ENCODE data around the gene ADCY1.

Gene ADCY1

DNA sequence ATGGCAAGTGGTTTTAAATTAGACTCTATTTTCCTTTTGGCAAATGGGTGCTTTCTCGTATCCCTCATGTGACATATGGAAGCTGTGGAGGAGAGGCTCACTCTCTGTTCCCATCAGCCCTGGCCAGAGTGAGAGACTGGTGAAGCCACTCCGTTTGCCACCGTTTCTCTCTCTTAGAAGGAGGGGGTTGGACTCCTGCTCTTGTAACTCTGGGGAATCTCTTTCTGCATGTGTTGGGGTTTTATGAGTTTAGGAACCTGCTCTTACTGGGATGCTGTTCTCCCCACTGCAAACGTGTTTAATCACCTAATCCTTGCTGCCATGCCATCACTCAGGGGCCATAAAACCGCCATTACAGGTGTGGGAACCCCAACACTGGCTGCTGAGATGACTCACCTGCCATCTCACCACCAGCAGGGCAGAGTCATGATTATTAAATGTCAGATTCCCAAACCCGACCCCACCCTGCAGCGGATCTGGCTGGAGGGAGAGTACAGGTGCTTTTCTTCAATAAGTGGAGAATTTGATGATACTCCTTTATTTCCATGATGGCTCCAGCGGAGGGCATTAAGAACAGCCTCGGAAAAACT, 103.2 kb downstream of the ADCY1 start:
- DNase-seq (ENCODE audit: low spot score) = no peak

DNA sequence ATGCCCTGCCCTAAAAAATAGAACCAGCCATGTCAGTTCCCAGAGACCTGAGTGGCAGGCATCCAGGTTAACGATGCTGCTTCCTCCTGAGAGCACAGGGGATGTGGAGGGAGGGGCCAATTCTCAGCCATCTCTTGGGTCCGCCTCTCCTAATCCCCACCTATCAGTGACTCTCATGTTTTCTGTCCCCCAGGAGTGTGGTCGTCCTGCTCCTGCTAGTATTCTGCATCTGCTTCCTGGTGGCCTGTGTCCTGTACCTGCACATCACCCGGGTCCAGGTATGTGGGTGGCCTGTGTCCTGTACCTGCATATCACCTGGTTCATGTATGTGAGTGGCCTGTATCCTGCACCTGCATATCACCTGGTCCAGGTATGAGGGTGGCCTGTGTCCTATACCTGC, 105.3 kb downstream of the ADCY1 start:
- no peak for DNase-seq (ENCODE audit: low spot score)

DNA sequence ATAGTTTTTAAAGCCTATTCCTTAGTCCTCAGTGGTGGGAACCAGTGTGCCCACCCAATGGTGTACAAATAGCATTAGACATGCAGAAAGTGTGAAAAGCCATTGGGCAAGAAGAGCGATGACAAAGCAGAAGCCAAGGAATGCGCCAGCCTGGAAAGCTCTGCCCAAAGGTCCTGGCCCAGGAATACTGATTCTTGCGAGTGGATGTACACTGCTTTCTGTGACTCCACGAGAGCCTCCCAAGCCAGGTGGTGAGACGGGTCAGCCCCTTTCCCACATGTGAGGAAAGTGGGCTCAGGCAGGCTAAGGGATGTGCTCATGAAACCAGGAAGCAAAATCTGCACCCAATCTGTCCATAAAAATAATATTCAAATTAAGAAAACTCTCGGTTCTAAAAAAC, 106.6 kb downstream of the ADCY1 start:
- no peak for DNase-seq (ENCODE audit: low spot score)

DNA sequence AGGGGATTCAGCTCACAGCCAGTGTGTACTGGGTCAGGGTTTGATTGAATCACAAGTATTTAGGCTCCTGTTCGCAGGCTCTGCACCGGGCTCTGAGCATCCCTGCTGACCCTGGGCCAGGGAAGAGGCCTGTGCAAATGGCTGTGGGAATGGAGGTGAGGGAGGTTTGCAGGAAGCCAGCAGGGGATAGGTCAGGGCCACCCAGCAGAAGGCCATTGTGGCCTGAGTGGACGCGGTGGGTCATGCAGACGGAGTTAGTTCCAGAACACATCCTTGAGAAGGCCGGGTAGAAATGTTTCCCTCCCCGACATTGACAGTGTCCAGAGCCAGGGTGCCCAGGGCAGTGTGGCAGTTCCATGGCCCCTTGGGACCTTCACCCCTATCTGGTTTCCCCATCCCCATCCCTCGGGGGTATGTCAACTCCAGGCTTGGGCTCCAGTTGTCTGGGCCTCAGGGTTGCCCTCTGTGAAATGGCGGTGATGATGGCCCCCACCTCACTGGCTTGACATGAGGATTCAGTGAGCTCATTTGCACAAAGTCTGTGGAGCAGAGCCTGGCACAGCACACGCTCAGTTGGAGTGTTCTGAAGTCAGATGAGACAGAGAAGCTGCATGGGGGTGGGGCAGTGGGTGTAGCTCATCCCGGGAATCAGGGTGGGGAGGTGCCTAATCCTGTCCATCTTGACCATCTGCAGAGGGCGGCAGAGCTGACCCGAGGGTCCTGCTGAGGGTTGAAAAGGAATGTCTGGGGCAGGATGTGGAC, 107.6 kb downstream of the ADCY1 start:
- no peak for DNase-seq (ENCODE audit: low spot score)

- peak; percentile 9 for DNase-seq (ENCODE audit: low spot score)
Measured at GRCh38 chr7:45682358-45682735, 108.2 kb downstream of the ADCY1 start.

- DNase-seq (ENCODE audit: low spot score) = peak; percentile 60
Measured at GRCh38 chr7:45682836-45683555, 108.8 kb downstream of the ADCY1 start.

GRCh38 chr7:45683556-45684148, 109.5 kb downstream of the ADCY1 start:
- DNase-seq (ENCODE audit: low spot score) = peak; percentile 3

DNA sequence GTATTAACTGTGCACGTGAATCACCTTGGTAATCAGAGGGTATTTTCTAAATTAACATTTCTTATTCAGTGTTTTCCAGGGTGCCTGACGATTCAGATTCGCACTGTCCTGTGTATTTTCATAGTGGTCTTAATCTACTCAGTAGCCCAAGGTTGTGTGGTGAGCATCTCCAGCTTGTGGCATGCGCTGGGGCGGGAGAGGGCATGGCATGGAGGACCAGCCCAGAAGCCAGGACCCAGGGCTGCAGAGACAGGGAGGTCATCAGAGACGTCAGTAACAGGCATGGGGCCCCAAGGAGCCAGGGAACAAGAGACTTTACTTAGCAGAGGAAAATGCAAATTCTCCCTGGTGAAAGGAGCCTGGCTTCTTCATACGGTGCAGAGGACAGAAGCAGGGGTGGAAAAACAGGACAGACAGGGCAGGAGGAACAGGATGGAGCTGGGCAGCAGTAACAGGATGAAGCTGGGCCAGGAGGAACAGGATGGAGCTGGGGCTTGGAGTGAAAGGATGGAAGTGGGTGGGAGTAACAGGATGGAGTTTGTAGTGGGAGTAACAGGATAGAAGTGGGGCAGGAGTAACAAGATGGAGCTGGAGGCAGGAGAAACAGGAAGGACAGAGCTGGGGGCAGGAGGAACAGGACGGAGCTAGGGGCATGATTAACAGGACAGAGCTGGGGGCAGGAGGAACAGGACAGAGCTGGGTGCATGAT, 110.9 kb downstream of the ADCY1 start:
- peak; percentile 4 for DNase-seq (ENCODE audit: low spot score)

GRCh38 chr7:45685619-45686240, 111.6 kb downstream of the ADCY1 start:
- peak; percentile 6 for DNase-seq (ENCODE audit: low spot score)

- peak; percentile 9 for DNase-seq (ENCODE audit: low spot score)
Measured at GRCh38 chr7:45686441-45687184, 112.4 kb downstream of the ADCY1 start.

- DNase-seq (ENCODE audit: low spot score) = peak; percentile 3
Measured at GRCh38 chr7:45687185-45687560, 113.0 kb downstream of the ADCY1 start.

- no peak for DNase-seq (ENCODE audit: low spot score)
Measured at GRCh38 chr7:45687721-45688120, 113.6 kb downstream of the ADCY1 start.

- peak; percentile 7 for DNase-seq (ENCODE audit: low spot score)
Measured at GRCh38 chr7:45688382-45688781, 114.2 kb downstream of the ADCY1 start.

DNA sequence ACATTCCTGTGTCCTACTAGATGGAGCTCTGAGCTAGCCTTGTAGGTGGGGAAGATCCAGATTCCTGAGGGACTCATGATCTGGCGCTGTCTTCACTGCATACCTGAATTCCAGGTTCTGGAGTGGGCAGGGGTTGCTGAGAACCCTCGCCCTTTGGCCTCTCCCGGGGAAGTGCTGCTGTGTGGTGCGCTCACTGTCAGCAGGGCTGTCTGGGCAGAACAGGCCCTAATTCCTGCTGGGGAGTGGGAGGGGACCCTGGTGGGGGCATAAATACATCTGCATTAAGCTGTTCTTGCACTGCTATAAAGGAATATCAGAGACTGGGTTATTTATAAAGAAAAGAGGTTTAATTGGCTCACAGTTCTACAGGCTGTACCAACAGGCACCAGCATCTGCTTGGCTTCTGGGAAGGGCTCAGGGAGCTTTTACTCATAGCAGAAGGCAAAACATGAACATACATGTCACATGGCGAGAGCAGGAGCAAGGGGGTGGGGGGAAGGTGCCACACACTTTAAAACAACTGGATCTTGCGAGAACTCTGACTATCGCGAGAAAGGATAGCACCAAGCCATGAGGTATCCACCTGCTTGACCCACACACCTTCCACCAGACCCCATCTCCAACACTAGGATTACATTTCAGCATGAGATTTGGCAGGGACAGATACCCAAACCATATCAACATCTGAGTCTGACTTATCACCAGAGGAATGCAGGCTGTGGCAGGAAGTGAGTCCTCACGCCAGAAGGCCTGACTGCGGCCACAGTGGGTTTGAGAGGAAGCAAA, 115.0 kb downstream of the ADCY1 start:
- DNase-seq (ENCODE audit: low spot score) = peak; percentile 86

DNA sequence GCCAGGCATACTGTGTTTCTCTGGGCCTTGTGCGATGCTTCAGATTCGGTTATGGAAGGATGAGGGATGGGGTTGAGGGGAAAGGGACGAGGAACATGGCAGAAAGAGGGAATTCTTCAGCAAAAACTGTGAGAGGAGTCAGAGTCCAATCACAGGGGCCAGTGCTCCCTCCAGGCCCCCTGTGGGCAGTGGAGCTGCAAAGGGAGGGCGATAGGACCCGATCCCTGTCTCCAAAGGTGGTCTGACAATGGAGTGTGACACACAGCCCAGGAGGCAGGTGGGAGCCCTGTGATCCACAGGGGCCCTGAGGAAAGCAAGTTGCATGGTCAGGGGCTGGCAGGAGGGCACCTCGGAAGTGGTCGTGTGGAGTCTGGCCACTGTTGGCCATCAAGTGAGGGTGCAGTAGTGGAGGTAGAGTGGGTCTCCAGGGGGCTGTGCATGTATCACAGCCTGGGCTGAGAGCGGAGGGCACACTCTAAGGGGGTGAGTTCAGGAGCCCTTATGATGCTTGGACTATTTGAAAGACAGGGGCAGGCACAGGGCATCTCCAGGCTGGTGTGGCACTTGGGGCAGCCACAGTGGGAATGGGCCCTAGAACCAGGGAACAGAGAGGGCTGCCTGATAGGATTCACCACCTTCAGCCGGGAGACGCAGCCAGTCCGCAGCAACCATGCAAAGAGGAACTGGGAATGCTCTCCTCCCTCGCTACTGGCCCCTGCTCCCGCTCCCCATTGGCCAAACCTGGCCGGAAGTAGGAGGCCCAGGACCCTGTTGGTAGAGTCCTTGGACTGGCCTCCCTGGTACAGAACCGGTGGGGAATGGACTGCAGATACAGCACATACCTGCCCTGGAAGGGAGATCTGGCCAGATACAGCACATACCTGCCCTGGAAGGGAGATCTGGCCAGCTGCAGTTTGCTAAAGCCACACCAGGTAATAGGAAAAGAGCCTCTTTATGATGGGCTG, 115.9 kb downstream of the ADCY1 start:
- peak; percentile 7 for DNase-seq (ENCODE audit: low spot score)

DNA sequence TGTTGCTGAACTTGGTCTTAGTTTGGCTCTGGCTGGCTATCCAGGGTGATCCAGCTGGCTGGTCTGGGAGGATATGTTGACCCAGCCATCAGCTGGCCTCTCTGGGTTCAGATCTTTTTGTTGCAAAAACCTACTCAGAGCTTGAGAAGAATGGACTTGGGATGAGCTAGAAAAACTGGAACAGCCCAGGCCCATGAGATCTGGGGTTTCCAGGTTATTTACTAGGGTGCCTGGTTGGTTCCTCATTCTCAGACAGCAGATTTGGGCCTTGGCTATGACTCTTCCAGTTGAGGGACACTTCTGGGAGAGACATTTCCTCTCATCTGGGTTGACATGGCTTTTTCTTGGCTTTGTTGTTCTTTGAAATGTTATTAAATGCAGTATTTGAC, 116.6 kb downstream of the ADCY1 start:
- no peak for DNase-seq (ENCODE audit: low spot score)

DNA sequence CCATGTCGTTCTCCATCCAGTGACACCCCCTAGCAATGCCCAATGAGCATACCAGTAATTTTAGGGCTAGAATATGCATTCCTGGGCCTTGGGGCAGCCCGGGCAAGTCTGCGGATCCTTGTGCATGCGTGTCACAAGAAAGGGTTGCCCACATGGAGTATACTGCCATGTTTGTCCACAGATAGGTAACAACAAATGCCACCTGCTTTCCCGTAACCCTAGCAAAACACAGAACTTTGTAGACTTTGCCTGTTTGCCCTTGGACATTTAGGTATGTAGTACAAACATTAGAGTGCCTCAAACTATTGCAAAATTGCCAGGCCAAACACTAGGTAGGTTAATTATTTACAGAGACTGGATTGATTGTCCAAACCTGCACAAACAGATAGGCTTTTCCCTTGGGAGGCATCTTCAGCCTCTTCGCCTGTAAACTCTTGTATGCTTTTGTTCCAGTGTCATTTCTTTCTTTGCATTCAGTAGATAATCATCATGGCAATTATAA, 117.0 kb downstream of the ADCY1 start:
- no peak for DNase-seq (ENCODE audit: low spot score)

DNA sequence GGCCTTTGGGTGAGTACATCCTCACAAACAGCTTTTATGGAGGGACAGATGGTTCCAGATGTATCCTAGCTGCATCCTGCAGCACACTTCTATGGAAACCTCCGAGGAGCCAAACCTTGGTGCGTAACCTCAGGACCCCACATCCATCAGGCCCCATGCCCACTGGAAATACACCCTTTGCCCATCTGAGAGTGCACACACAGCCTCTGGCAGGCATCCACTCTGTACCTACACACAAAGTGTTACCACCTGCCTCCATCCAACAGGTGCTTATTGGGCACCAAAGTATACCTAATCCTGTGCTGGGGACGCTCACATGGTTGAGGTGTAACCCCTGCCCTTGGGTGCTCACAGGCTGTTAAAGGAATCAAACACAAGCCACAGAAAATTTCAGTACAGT, 117.9 kb downstream of the ADCY1 start:
- no peak for DNase-seq (ENCODE audit: low spot score)

Data from AG20443 (cell line).